ENCODE measurements around the gene DPP6.
"Not testable (repeated sequence)": the region's sequence is repeated elsewhere in the genome, so short reads cannot be mapped to it uniquely, and the experiment has no call there.

DNA sequence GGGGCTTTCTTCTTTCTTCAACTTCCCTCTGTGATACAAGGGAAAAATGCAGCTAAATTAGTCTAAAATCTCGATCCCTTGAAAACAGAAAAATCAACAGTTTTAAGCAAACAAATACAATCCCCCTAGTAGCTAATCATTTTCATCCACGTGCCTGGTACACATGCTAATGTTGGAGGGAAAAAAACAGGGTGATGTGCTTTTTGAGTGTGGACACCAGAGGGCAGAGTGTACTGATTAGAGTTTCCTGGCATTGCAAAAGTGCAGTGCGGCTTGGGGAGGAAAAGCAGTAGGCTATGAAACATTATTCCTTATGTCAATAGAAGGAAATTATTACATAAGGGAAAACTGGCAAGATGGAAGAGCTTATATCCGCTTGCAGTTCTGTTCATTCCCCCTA, 19.6 kb downstream of the DPP6 start:
- TF ChIP-seq, protein P1, sequence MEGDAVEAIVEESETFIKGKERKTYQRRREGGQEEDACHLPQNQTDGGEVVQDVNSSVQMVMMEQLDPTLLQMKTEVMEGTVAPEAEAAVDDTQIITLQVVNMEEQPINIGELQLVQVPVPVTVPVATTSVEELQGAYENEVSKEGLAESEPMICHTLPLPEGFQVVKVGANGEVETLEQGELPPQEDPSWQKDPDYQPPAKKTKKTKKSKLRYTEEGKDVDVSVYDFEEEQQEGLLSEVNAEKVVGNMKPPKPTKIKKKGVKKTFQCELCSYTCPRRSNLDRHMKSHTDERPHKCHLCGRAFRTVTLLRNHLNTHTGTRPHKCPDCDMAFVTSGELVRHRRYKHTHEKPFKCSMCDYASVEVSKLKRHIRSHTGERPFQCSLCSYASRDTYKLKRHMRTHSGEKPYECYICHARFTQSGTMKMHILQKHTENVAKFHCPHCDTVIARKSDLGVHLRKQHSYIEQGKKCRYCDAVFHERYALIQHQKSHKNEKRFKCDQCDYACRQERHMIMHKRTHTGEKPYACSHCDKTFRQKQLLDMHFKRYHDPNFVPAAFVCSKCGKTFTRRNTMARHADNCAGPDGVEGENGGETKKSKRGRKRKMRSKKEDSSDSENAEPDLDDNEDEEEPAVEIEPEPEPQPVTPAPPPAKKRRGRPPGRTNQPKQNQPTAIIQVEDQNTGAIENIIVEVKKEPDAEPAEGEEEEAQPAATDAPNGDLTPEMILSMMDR (conservative IDR thresholded peaks at IDR 0.05; ENCODE audit: low read depth, low read length) = peak; percentile 39
- not testable (repeated sequence) for TF ChIP-seq EZH2 (IDR thresholded peaks at IDR 0.05; ENCODE audit: low read length, unreplicated experiment); EZH2phosphoT487 (IDR thresholded peaks at IDR 0.05; ENCODE audit: borderline replicate concordance, low read length)
